Choroid plexus epithelial cell (primary cell): ENCODE results near the gene SHC3.
A peak's percentile ranks its signal among the peaks of the same experiment; 100 is the strongest.

Source experiments
- DNase-seq: peaks from one replicate; pipeline ENCODE4 v3.0.0-alpha.2; 2010; ENCODE audit warnings: low read depth
- H3K4me3 ChIP-seq: 2 replicates; pipeline ENCODE4 v1.5.1; 2011; ENCODE audit warnings: low read depth, mild to moderate bottlenecking, control low read depth, low read length, moderate library complexity
- TF ChIP-seq, protein P1 (sequence below): conservative IDR thresholded peaks from 2 replicates; pipeline ENCODE4 v1.5.1; 2011; ENCODE audit warnings: low read depth, mild to moderate bottlenecking, control low read depth, inconsistent platforms, low read length, moderate library complexity

Gene SHC3

DNA sequence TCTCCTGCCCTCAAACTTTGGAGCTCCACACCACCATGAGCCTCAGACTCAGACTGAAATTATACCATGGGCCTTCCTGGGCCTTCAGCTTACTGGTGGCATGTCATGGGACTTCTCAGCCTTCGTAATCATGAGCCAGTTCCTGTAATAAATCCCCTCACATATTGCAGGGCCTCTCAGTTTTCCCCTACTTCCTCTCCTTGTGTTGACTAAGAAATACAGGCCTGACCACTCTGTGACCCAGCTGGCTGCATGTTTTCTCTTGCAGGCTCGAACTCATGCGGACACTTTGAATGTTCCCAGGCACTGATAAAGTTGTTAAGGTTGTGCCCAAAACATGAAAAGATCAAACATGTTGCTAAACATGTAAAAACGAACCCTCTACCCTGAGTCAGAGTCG lies 26.2 kb upstream of the SHC3 start:
- TF ChIP-seq, protein P1, sequence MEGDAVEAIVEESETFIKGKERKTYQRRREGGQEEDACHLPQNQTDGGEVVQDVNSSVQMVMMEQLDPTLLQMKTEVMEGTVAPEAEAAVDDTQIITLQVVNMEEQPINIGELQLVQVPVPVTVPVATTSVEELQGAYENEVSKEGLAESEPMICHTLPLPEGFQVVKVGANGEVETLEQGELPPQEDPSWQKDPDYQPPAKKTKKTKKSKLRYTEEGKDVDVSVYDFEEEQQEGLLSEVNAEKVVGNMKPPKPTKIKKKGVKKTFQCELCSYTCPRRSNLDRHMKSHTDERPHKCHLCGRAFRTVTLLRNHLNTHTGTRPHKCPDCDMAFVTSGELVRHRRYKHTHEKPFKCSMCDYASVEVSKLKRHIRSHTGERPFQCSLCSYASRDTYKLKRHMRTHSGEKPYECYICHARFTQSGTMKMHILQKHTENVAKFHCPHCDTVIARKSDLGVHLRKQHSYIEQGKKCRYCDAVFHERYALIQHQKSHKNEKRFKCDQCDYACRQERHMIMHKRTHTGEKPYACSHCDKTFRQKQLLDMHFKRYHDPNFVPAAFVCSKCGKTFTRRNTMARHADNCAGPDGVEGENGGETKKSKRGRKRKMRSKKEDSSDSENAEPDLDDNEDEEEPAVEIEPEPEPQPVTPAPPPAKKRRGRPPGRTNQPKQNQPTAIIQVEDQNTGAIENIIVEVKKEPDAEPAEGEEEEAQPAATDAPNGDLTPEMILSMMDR, result no peak
- peak; percentile 7 for DNase-seq
- H3K4me3 ChIP-seq, result no peak overlapping the region

DNA sequence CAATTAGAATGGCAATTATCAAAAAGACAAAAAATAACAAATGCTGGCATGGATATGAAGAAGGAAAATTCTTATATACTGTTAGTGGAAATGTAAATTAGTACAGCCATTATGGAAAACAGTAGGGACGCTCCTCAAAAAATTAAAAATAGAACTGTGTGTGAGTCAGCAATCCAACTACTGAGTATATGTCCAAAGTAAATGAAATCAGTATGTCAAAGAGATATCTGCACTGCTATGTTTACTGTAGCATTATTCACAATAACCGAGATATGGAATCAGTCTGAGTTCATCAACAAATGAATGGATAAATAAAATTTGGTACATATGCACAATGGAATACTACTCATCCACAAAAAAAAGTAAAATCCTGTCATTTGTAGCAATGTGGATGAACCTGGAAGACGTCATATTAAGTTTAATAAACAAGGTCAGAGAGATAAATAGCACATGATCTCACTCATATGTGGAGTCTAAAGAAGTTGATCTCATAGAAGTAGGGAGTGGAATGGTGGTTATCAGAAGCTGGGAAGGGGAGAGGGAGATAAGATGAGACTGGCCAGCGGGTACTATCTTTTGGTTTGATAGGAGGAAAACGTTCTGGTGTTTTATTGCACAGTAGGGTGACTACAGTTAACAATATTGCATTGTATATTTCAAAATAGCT lies 16.6 kb upstream of the SHC3 start:
- no peak overlapping the region for H3K4me3 ChIP-seq
- DNase-seq, result no peak
- TF ChIP-seq, protein P1, result no peak

DNA sequence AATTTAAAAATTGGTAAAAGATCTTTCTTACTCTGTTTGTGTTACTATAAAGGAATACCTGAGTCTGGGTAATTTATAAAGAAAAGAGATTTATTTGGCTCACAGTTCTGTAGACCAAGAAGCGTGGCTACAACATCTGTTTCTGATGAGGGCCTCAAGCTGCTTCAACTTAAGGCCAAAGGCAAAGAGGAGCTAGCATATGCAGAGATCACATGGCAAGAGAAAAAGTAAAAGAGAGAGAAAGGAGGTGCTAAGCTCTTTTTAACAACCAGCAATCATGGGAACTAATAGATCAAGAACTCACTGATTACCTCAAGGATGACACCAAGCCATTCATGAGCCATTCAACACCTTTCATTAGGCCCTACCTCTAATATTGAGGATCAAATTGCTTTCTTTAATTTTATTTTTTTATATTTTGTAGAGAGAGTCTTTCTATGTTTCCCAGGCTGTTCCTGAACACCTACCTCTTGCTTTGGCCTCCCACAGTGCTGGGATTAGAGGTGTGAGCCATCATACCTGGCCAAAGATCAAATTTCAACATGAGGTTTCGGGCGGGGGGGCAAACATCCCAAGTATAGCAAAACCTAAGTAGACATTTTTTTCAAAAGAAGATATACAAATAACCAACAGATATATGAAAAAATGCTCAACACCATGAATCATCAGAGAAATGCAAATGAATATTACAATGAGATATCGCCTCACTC lies 16.0 kb upstream of the SHC3 start:
- DNase-seq, result no peak
- no peak overlapping the region for H3K4me3 ChIP-seq
- TF ChIP-seq, protein P1, result no peak

DNA sequence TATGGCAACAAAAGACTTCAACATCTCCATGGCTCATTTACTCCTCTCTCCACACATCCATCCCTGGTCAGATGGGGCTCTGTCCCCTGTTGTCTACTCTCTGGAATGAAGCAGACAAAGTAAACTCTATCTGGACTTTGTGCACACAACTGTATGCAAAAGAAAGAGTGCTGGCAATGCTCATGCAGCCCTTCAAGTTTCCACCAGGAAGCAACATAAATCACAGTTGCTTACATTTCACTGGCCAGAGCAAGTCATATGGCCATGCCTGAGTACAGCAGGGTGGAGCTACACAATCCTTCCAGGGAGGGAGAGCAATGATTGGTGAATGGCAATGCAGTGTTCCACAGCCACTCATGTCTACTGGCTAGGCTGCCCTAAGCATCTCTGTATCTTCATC lies 12.4 kb upstream of the SHC3 start:
- no peak overlapping the region for H3K4me3 ChIP-seq
- no peak for DNase-seq
- TF ChIP-seq, protein P1, result no peak

DNA sequence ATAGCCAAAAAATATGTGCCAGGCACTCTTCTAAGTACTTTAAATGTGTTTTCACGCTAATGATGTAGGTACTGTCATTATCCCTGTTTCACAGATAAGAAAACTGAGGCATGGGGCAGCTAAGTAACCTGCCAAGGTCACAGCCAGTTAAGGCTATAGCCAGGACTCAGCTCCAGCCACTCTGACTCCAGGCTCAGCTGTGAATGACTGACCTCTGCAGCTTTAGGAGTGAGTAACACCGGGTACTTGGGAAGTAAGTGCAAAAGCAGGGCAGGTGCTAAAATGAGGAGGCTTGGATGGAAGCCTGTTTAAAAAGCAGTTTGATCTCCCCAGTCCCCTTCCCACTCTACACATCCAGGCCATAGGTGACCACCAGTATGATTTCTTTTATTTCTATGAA lies 10.6 kb upstream of the SHC3 start:
- TF ChIP-seq, protein P1, result no peak
- peak; percentile 22 for DNase-seq

DNA sequence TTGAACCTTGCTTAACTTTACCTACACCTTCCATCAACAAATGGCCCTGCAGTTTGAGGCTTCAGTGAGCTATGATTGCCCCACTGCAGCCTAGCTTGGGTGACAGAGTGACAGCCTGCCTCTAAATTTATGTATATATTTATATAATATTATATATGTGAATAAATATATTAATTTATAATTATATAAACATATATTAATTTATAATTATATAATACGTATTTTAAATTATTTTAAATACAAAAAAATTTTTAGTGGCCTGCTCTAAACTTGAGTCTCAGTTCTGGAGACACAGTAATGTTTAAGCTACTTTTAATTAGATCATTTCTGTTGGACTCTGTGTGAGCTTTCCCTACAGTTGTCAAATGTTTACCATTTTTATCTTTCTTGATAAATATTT lies 9.3 kb upstream of the SHC3 start:
- DNase-seq, result no peak
- no peak overlapping the region for H3K4me3 ChIP-seq
- TF ChIP-seq, protein P1, result no peak

More for the DNA sequence above, 10.6 kb upstream of the SHC3 start:
- H3K4me3 ChIP-seq, result no peak overlapping the region

DNA sequence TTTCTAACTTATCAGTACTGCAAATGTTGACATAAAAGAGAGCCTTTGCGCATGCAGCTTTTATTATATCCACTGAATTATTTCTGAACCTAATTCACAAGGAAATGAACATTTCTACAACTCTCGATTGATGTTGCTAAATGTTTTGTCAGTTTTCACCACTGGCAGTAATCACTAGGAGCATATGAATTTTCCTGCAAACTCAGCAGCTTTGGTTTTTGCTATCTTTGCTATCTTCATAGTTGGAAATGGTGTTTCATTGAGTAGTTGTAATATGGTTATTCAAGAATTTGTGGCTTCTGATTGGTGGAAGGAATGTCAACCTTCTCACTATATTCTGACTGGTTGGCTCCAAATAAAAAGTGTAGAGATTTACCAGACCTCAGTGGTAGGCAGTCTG lies 8.9 kb upstream of the SHC3 start:
- TF ChIP-seq, protein P1, result no peak
- H3K4me3 ChIP-seq, result no peak overlapping the region
- no peak for DNase-seq
